Gastrocnemius medialis (tissue), 4 donors: ENCODE measurements around the gene ZFYVE28. TPM values are rescaled to one million over a fixed set of nuclear protein-coding genes. Genes with fewer than 3 reads are reported as not detected.

Source experiments
- ATAC-seq, 2 donors: fragments of 150-250 bp; one replicate each; pipeline ENCODE4 v1.9.1; 2016
- DNase-seq, 2 donors: peaks; one replicate each; pipeline ENCODE4 v3.0.0-alpha.2; 2019
- H3K27ac ChIP-seq, 4 donors: fragments of 200-600 bp; sonication (generic); 1 replicate in 1 of 4; 2 replicates in 3 of 4; pipeline ENCODE4 v1.5.1; 2016 to 2018; ENCODE audit warnings: mild to moderate bottlenecking in 2 of 4, moderate library complexity in 1 of 4
- H3K27me3 ChIP-seq, 3 donors: fragments of 200-600 bp; sonication (generic) in 2 of 3; 1 replicate in 1 of 3; 2 replicates in 2 of 3; pipeline versions ENCODE4 v1.5.1 to v1.6.0; 2016 to 2019; ENCODE audit warnings: mild to moderate bottlenecking in 1 of 3, moderate library complexity in 1 of 3
- H3K36me3 ChIP-seq, 2 donors: fragments of 200-600 bp; sonication (generic) in 1 of 2; one replicate each; pipeline ENCODE4 v1.5.1; 2017 to 2018
- H3K4me1 ChIP-seq, 2 donors: fragments of 200-600 bp; sonication (generic) in 1 of 2; one replicate each; pipeline ENCODE4 v1.5.1; 2016 to 2017; ENCODE audit warnings: mild to moderate bottlenecking in 2 of 2
- H3K4me3 ChIP-seq, 4 donors: fragments of 200-600 bp; sonication (generic) in 3 of 4; 1 replicate in 1 of 4; 2 replicates in 3 of 4; pipeline ENCODE4 v1.5.1; 2016 to 2019; ENCODE audit warnings: mild to moderate bottlenecking in 2 of 4
- H3K9me3 ChIP-seq, 3 donors: fragments of 200-600 bp; sonication (generic) in 2 of 3; 1 replicate in 1 of 3; 2 replicates in 2 of 3; pipeline ENCODE4 v1.5.1; 2016 to 2019
- CTCF ChIP-seq, 5 experiments: fragments of 450-650 bp in 3 of 5; fragments of 200-600 bp in 2 of 5; sonication (generic) in 2 of 5; IDR thresholded peaks in 4 of 5; conservative IDR thresholded peaks in 1 of 5; 1 replicate in 4 of 5; 2 replicates in 1 of 5; pipeline ENCODE4 v1.5.1; 2016 to 2019; ENCODE audit warnings: antibody characterized with exemption in 5 of 5, mild to moderate bottlenecking in 3 of 5, moderate library complexity in 3 of 5
- POLR2A ChIP-seq, 2 donors: fragments of 450-650 bp; IDR thresholded peaks; one replicate each; pipeline ENCODE4 v1.6.1; 2017; ENCODE audit warnings: antibody characterized with exemption in 2 of 2, mild to moderate bottlenecking in 2 of 2, moderate library complexity in 2 of 2
- in situ Hi-C, 4 donors: fragments of 200-750 bp; cut with MboI; loops; one replicate each; pipeline versions ENCODE4 v1.15.0 to v1.8.0; 2017; ENCODE audit warnings: low sequenced_read_pairs in 4 of 4
- intact Hi-C: fragments of 100-400 bp; cut with DNase I; formaldehyde crosslinking; loops from one replicate; pipeline ENCODE4 v1.15.1; 2023; ENCODE audit warnings: low total_unique reads
- total RNA-seq, 4 donors: library from RNA; depleted of rRNA; stranded (reverse); fragments of >200 nt; gene quantifications; one replicate each; pipeline versions ENCODE4 v1.1.0 to v1.2.3, GENCODE V29; 2016

ZFYVE28 gene
- total RNA-seq, 4 donors from 2014 or later: 1.8 to 6.0 (median 3.4) TPM

GRCh38 chr4:2341911-2342652 lies 76.4 kb downstream of the ZFYVE28 start:
- H3K4me3 ChIP-seq: no peak overlapping the region
- in situ Hi-C loops (no loop called here), intact Hi-C loops (no loop called here)
- DNase-seq (no peak), ATAC-seq (no peak)
- no peaks in the 10 kb centered on the region for H3K9me3 ChIP-seq
- no peaks in the 10 kb centered on the region for H3K27me3 ChIP-seq
- TF ChIP-seq POLR2A (IDR thresholded peaks at IDR 0.05) (no peak), CTCF (IDR thresholded peaks at IDR 0.05 in 4 of 5, conservative IDR thresholded peaks at IDR 0.05 in 1 of 5) (no peak)
- H3K27ac ChIP-seq: no peak overlapping the region
- H3K36me3 ChIP-seq: no peaks in the 10 kb centered on the region
- H3K4me1 ChIP-seq: no peaks in the 10 kb centered on the region

DNA sequence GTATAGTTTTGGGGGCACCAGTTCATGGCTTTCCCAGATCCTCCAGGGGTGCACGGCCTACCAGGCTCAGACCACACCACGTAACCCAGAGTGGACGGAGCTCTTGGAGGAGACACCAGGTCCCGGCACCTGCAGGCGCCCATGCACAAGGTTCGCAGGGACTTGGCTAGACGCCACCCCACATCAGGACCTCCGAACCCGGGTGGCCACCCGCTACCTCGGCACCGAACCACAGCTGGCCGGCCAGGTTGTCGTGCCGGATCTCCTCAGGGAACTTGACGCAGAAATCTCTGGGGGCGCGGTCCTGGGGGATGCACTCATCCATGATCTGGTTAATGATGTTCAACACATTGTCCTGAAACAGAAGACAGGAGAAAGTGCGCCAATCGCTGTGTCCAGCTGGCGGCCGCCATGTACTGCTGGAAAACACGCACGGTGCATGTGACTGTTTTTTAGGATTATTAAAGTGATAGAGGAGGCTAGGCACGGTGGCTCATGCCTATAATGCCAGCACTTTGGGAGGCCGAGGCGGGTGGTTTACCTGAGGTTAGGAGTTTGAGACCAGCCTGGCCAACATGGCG lies 77.1 kb downstream of the ZFYVE28 start:
- no peaks in the 10 kb centered on the region for H3K4me1 ChIP-seq
- intact Hi-C loops (no loop called here), in situ Hi-C loops (no loop called here)
- no peaks in the 10 kb centered on the region for H3K27me3 ChIP-seq
- TF ChIP-seq CTCF (IDR thresholded peaks at IDR 0.05 in 4 of 5, conservative IDR thresholded peaks at IDR 0.05 in 1 of 5) (no peak), POLR2A (IDR thresholded peaks at IDR 0.05) (no peak)
- H3K4me3 ChIP-seq: no peak overlapping the region
- H3K9me3 ChIP-seq: no peaks in the 10 kb centered on the region
- DNase-seq (no peak), ATAC-seq (no peak)
- H3K36me3 ChIP-seq: no peaks in the 10 kb centered on the region
- no peak overlapping the region for H3K27ac ChIP-seq

DNA sequence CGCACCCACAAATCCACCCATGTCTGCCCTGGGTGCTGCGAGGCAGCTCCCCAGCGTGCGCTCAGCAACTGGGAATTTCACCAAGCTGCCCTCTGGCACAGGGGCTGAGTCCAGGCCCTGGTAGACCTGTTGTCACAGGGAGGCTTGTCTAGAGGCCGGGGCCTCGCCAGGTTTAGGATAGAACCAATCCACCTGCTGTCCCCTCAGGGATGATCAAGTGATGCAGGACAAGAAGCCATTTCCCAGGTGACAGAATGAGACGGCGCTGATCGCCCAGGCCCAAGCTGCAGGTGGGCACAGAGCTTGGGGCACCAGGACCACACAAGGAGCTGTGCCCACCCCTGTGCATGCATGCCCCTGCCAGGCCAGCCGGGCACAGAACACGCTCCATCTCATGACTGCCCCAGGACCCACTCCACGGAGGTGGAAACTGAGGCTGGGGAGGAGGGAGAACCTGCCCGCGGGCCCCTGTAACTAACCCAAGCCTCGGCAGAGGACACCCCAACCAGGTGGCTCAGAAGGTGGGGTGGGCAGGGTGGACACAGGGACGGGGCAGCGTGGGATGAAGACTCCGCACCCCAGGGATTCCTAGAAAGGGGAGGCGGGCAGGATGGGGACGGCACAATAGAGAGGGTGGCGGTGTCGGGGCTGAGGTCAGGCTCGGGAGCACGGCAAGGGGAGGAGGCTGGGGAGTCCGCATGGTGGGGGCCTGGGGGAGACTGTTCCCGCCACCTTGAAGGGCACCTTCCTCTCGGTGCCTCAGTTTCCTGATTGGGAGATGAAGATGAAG lies 78.0 kb downstream of the ZFYVE28 start:
- no peaks in the 10 kb centered on the region for H3K36me3 ChIP-seq
- no peak overlapping the region for H3K27ac ChIP-seq
- in situ Hi-C loops (no loop called here), intact Hi-C loops (no loop called here)
- H3K4me1 ChIP-seq: no peaks in the 10 kb centered on the region
- H3K9me3 ChIP-seq: no peaks in the 10 kb centered on the region
- DNase-seq (no peak), ATAC-seq (no peak)
- H3K27me3 ChIP-seq: no peaks in the 10 kb centered on the region
- no peak for TF ChIP-seq POLR2A (IDR thresholded peaks at IDR 0.05)
- no peak for TF ChIP-seq CTCF (IDR thresholded peaks at IDR 0.05 in 4 of 5, conservative IDR thresholded peaks at IDR 0.05 in 1 of 5)
- no peak overlapping the region for H3K4me3 ChIP-seq

DNA sequence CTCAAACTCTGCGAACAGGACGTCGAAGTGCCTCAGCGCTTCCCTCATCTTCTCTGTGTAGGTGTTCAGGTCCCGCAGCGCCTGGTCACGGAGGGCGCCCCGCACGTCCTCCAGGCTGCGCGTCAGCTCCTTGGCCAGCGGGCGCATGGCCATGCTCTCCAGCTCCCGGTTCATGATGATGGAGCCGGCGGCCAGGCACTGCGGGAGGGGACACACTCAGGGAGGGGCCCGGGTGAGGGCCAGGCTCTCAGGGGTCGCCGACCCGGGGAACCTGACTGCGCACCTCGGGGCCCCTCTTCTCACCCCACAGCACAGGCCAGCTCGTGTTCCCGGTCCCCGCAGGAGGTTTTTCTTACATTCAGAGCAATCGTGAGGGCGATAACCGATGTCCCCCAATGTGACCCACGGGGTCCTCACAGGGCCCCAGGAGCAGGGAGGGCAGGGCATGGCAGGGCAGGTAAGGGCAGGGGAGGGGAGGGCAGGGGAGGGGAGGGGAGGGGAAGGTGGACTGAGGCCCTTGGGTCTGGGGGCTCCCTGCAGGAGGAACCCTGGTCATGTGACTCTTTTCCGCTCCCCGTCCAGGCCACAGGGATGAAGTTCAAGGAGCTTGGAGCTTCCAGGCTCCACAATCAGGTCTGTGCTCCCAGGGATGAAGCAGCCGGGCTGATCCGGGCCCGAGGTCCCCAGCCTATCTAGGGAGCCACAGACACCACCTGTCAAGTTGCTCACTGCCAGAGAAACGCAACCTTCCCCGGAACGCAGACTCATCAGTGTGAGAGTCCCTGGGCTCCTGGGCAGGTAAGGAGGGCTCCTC lies 78.8 kb downstream of the ZFYVE28 start:
- in situ Hi-C loops: no loop called here

More for the DNA sequence above, 78.8 kb downstream of the ZFYVE28 start:
- intact Hi-C loops: no loop called here
- no peaks in the 10 kb centered on the region for H3K36me3 ChIP-seq
- no peaks in the 10 kb centered on the region for H3K4me1 ChIP-seq
- no peak for DNase-seq
- no peak overlapping the region for H3K4me3 ChIP-seq
- no peaks in the 10 kb centered on the region for H3K27me3 ChIP-seq
- no peaks in the 10 kb centered on the region for H3K9me3 ChIP-seq
- TF ChIP-seq CTCF (IDR thresholded peaks at IDR 0.05 in 4 of 5, conservative IDR thresholded peaks at IDR 0.05 in 1 of 5) (no peak), POLR2A (IDR thresholded peaks at IDR 0.05) (no peak)
- ATAC-seq: no peak
- no peak overlapping the region for H3K27ac ChIP-seq
